Activated CD4-positive, alpha-beta memory T cell treated with anti-CD3 and anti-CD28 coated beads for 36 hours (primary cell): Measurements from ENCODE around the gene UBQLN3. TPM values are rescaled to one million over a fixed set of nuclear protein-coding genes. Genes with fewer than 3 reads are reported as not detected.

ENCODE experiments used
- CTCF ChIA-PET: fragments of 350-600 bp; sonication (Branson Sonifier 250); formaldehyde crosslinking; loops from one replicate; lab custom pipeline; 2021; ENCODE audit warnings: antibody characterized with exemption, inconsistent platforms; lab: Charles Lee
- POLR2A ChIA-PET: fragments of 350-600 bp; sonication (Branson Sonifier 250); formaldehyde crosslinking; loops from one replicate; lab custom pipeline; 2021; ENCODE audit warnings: antibody characterized with exemption; lab: Charles Lee
- DNase-seq: peaks from one replicate; pipeline ENCODE4 v3.0.0-alpha.2; 2020
- H3K27ac Mint-ChIP-seq: one replicate; pipeline ENCODE4 v1.8.0; 2021; ENCODE audit warnings: mixed read lengths
- H3K27me3 Mint-ChIP-seq: one replicate; pipeline ENCODE4 v1.8.0; 2021; ENCODE audit warnings: mixed read lengths
- H3K36me3 Mint-ChIP-seq: one replicate; pipeline ENCODE4 v1.8.0; 2021; ENCODE audit warnings: mixed read lengths
- H3K4me1 Mint-ChIP-seq: one replicate; pipeline ENCODE4 v1.8.0; 2021; ENCODE audit warnings: low read depth, mixed read lengths
- H3K4me3 Mint-ChIP-seq: one replicate; pipeline ENCODE4 v1.8.0; 2021; ENCODE audit warnings: mild to moderate bottlenecking, mixed read lengths
- H3K9me3 Mint-ChIP-seq: one replicate; pipeline ENCODE4 v1.8.0; 2021; ENCODE audit warnings: mixed read lengths
- intact Hi-C: fragments of 100-400 bp; cut with micrococcal nuclease; formaldehyde crosslinking; loops from one replicate; pipeline ENCODE4 v1.15.1; 2023
- total RNA-seq, 2 experiments: library from RNA; stranded (reverse); gene quantifications; one replicate each; pipeline ENCODE4 v1.2.3, GENCODE V29; 2021

The UBQLN3 gene
- not detected for total RNA-seq

- CTCF ChIA-PET, result no interaction called here
- no peaks in the 10 kb centered on the region for H3K4me1 Mint-ChIP-seq
- H3K4me3 Mint-ChIP-seq, result no peak within 1 kb of the TSS
- H3K36me3 Mint-ChIP-seq, result no peaks in the 10 kb centered on the region
- intact Hi-C loops, result no loop called here
- H3K27me3 Mint-ChIP-seq, result no peaks in the 10 kb centered on the region
- no peak for DNase-seq
- POLR2A ChIA-PET, result no interaction called here
- no peak within 1 kb of the TSS for H3K27ac Mint-ChIP-seq
- no peaks in the 10 kb centered on the region for H3K9me3 Mint-ChIP-seq
Observed at GRCh38 chr11:5509803-5510202, at the start of gene UBQLN3. UBQLN3 (minus strand) TSS chr11:5509957; CDS start chr11:5509558, 399 bp downstream.

- peaks cover 4% of the 10 kb centered on the region for H3K27me3 Mint-ChIP-seq
- ChIA-PET POLR2A (no interaction called here), CTCF (no interaction called here)
- intact Hi-C loops, result no loop called here
- H3K36me3 Mint-ChIP-seq, result no peaks in the 10 kb centered on the region
- no peak overlapping the region for H3K4me3 Mint-ChIP-seq
- no peaks in the 10 kb centered on the region for H3K4me1 Mint-ChIP-seq
- H3K27ac Mint-ChIP-seq, result no peak overlapping the region
- no peaks in the 10 kb centered on the region for H3K9me3 Mint-ChIP-seq
- DNase-seq, result no peak
Observed at GRCh38 chr11:5557751-5558150, 48.0 kb upstream of the UBQLN3 start.

- ChIA-PET CTCF (no interaction called here), POLR2A (no interaction called here)
- Mint-ChIP-seq H3K4me1 (no peaks in the 10 kb centered on the region), H3K9me3 (no peaks in the 10 kb centered on the region), H3K36me3 (no peaks in the 10 kb centered on the region), H3K27ac (no peak overlapping the region), H3K27me3 (peaks cover 4% of the 10 kb centered on the region), H3K4me3 (no peak overlapping the region)
- intact Hi-C loops, result no loop called here
- DNase-seq, result no peak
Observed at GRCh38 chr11:5556596-5557188, 46.9 kb upstream of the UBQLN3 start.

GRCh38 chr11:5553343-5553742, 43.6 kb upstream of the UBQLN3 start:
- no peaks in the 10 kb centered on the region for H3K9me3 Mint-ChIP-seq
- no peak for DNase-seq
- intact Hi-C loops, result no loop called here
- H3K27ac Mint-ChIP-seq, result no peak overlapping the region
- POLR2A ChIA-PET, result no interaction called here
- H3K4me3 Mint-ChIP-seq, result no peak overlapping the region
- CTCF ChIA-PET, result no interaction called here
- no peaks in the 10 kb centered on the region for H3K4me1 Mint-ChIP-seq
- no peaks in the 10 kb centered on the region for H3K36me3 Mint-ChIP-seq
- H3K27me3 Mint-ChIP-seq, result peaks cover 2% of the 10 kb centered on the region

- CTCF ChIA-PET, result no interaction called here
- no peaks in the 10 kb centered on the region for H3K9me3 Mint-ChIP-seq
- POLR2A ChIA-PET, result no interaction called here
Observed at GRCh38 chr11:5550440-5551095, 40.8 kb upstream of the UBQLN3 start.

GRCh38 chr11:5548440-5548839, 38.7 kb upstream of the UBQLN3 start, which contains the start of gene OR52H1:
OR52H1 (minus strand) TSS chr11:5548540; CDS start chr11:5545505, 3,035 bp downstream.
- Mint-ChIP-seq H3K27me3 (peaks cover 2% of the 10 kb centered on the region), H3K9me3 (no peaks in the 10 kb centered on the region), H3K4me1 (no peaks in the 10 kb centered on the region), H3K36me3 (no peaks in the 10 kb centered on the region), H3K4me3 (no peak within 1 kb of the TSS), H3K27ac (no peak within 1 kb of the TSS)
- ChIA-PET CTCF (no interaction called here), POLR2A (no interaction called here)
- intact Hi-C loops, result no loop called here
- DNase-seq, result no peak

More at GRCh38 chr11:5550440-5551095, 40.8 kb upstream of the UBQLN3 start:
- H3K27me3 Mint-ChIP-seq, result peaks cover 2% of the 10 kb centered on the region
- no peaks in the 10 kb centered on the region for H3K36me3 Mint-ChIP-seq
- H3K4me1 Mint-ChIP-seq, result no peaks in the 10 kb centered on the region
- no peak for DNase-seq
- no peak overlapping the region for H3K27ac Mint-ChIP-seq
- H3K4me3 Mint-ChIP-seq, result no peak overlapping the region
- intact Hi-C loops, result no loop called here

GRCh38 chr11:5547982-5548381, 38.2 kb upstream of the UBQLN3 start:
- no peak for DNase-seq
- Mint-ChIP-seq H3K9me3 (no peaks in the 10 kb centered on the region), H3K36me3 (no peaks in the 10 kb centered on the region)

GRCh38 chr11:5546457-5546856, 36.7 kb upstream of the UBQLN3 start:
- Mint-ChIP-seq H3K4me3 (no peak overlapping the region), H3K4me1 (no peaks in the 10 kb centered on the region), H3K27me3 (peaks cover 3% of the 10 kb centered on the region), H3K36me3 (no peaks in the 10 kb centered on the region), H3K9me3 (no peaks in the 10 kb centered on the region), H3K27ac (no peak overlapping the region)
- ChIA-PET POLR2A (no interaction called here), CTCF (no interaction called here)
- intact Hi-C loops, result no loop called here
- DNase-seq, result no peak

More at GRCh38 chr11:5547982-5548381, 38.2 kb upstream of the UBQLN3 start:
- ChIA-PET POLR2A (no interaction called here), CTCF (no interaction called here)
- Mint-ChIP-seq H3K27me3 (peaks cover 2% of the 10 kb centered on the region), H3K4me1 (no peaks in the 10 kb centered on the region), H3K27ac (no peak overlapping the region), H3K4me3 (no peak overlapping the region)
- intact Hi-C loops, result no loop called here

- Mint-ChIP-seq H3K36me3 (no peaks in the 10 kb centered on the region), H3K4me1 (no peaks in the 10 kb centered on the region), H3K4me3 (no peak overlapping the region), H3K27ac (no peak overlapping the region), H3K9me3 (peaks cover 3% of the 10 kb centered on the region), H3K27me3 (peaks cover 5% of the 10 kb centered on the region)
- POLR2A ChIA-PET, result no interaction called here
- intact Hi-C loops, result no loop called here
- no peak for DNase-seq
- CTCF ChIA-PET, result no interaction called here
Observed at GRCh38 chr11:5541427-5541826, 31.7 kb upstream of the UBQLN3 start.

GRCh38 chr11:5536482-5536881, 26.7 kb upstream of the UBQLN3 start:
- Mint-ChIP-seq H3K4me1 (no peaks in the 10 kb centered on the region), H3K4me3 (no peak overlapping the region), H3K36me3 (no peaks in the 10 kb centered on the region), H3K27me3 (peaks cover 3% of the 10 kb centered on the region), H3K27ac (no peak overlapping the region), H3K9me3 (peaks cover 3% of the 10 kb centered on the region)
- ChIA-PET POLR2A (no interaction called here), CTCF (no interaction called here)
- intact Hi-C loops, result no loop called here
- DNase-seq, result no peak

- Mint-ChIP-seq H3K4me3 (no peak overlapping the region), H3K27ac (no peak overlapping the region), H3K27me3 (no peaks in the 10 kb centered on the region), H3K36me3 (no peaks in the 10 kb centered on the region), H3K9me3 (peaks cover 3% of the 10 kb centered on the region), H3K4me1 (no peaks in the 10 kb centered on the region)
- CTCF ChIA-PET, result no interaction called here
- no peak for DNase-seq
- intact Hi-C loops, result no loop called here
- POLR2A ChIA-PET, result no interaction called here
Observed at GRCh38 chr11:5534046-5534445, 24.3 kb upstream of the UBQLN3 start.

- Mint-ChIP-seq H3K9me3 (no peaks in the 10 kb centered on the region), H3K27me3 (no peaks in the 10 kb centered on the region), H3K27ac (no peak overlapping the region), H3K36me3 (no peaks in the 10 kb centered on the region), H3K4me1 (no peaks in the 10 kb centered on the region), H3K4me3 (no peak overlapping the region)
- CTCF ChIA-PET, result no interaction called here
- intact Hi-C loops, result no loop called here
- POLR2A ChIA-PET, result no interaction called here
- no peak for DNase-seq
Observed at GRCh38 chr11:5531053-5531831, 21.5 kb upstream of the UBQLN3 start.
